Measurements from ENCODE around the gene LRRC55.

The LRRC55 gene

DNA sequence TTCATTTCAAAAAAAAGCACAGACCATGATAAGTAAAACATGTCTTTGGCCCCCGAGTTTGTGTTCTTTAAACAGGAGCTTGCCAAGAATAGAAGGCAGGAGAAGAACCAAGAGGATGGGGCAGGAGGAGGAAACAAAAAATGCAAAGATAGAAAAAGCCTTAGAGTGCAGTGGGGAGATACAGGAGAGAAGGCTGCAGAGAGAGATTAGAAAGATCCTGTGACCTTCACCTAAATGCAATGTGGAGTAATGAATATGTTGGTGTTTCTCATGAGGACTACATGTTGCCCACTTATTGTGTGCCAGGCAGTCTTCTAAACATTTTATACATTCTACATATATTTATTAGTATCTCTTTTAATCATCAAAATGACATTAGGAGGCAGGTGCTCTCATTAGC is 57.6 kb downstream of the LRRC55 start:
- DNase-seq, result no peak

DNA sequence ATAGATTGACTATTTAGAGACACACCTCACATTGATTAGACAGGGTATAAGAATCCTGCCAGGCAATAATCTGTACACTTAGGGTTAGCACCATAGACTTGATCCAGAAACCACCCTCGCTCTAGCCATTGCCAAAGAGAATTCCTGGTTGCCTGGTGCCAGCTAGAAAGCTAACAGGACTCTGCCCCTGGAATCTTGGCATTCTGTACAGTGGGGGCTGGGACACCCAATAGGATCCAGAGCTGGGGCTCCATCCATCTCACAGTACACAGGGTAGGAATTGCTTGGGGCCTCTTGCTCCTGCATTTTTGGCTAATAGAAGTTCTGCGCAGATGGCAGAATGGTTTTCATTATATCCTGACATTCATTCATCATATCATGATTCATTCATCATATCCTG is 58.3 kb downstream of the LRRC55 start:
- peak; percentile 34 for DNase-seq

DNA sequence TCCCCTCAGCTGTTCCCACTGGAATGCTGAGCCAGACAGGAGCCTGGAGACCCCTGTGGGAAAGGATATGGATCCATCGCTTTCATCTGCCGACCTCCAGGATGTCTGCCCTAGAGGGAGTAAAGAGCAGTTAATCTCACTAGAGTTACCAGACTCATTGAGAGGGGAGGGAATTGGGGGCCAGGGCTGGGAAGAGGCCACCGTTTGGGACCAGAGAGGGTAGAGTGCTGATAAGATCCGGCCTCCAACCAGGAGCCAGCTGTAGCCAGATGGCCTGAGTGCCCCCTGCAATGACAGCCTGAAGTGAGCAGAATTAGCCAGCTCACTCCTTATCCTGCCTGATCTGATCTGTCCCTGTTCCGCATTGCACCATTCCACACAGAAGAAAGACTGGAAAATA is 59.0 kb downstream of the LRRC55 start:
- no peak for DNase-seq

Measured in midbrain (tissue), 1 donor.